HCEC 1CT (cell line): ENCODE data around the gene CT47A7.
"Not testable (repeated sequence)": the region's sequence is repeated elsewhere in the genome, so short reads cannot be mapped to it uniquely, and the experiment has no call there.

Experiments
- DNase-seq: peaks from one replicate; pipeline ENCODE4 v3.0.0-alpha.2; 2017

CT47A7 gene

GRCh38 chrX:120956500-120956899 lies at the start of gene CT47A7:
Gene CT47A7, minus strand, starts transcription at chrX:120956600. Its CDS starts 255 bp downstream, at chrX:120956345.
- not testable (repeated sequence) for DNase-seq

- DNase-seq: no peak
Measured at GRCh38 chrX:121000589-121000988, 44.2 kb upstream of the CT47A7 start.

GRCh38 chrX:120999413-120999812 lies 43.0 kb upstream of the CT47A7 start:
- no peak for DNase-seq

GRCh38 chrX:120985660-120986059 lies 29.3 kb upstream of the CT47A7 start, which contains the start of gene CT47A1:
Gene CT47A1, minus strand, starts transcription at chrX:120985760. Its CDS starts 231 bp downstream, at chrX:120985529.
- DNase-seq: not testable (repeated sequence)
